HUES48 (cell line): ENCODE results near the gene NDUFS3.

Experiments
- H3K27ac ChIP-seq: one replicate; pipeline ENCODE4 v1.7.0; 2013; ENCODE audit warnings: low read depth, low read length, inconsistent platforms
- H3K27me3 ChIP-seq: 2 replicates; pipeline ENCODE4 v1.6.1; 2013; ENCODE audit warnings: mild to moderate bottlenecking, low read length; ENCODE audit not compliant: control insufficient read depth, insufficient read depth
- H3K36me3 ChIP-seq: 2 replicates; pipeline ENCODE4 v1.6.1; 2013; ENCODE audit warnings: low read length; ENCODE audit not compliant: control insufficient read depth, insufficient read depth
- H3K4me1 ChIP-seq: 2 replicates; pipeline ENCODE4 v1.6.1; 2013; ENCODE audit warnings: mild to moderate bottlenecking, low read length; ENCODE audit not compliant: control insufficient read depth, insufficient read depth
- H3K4me3 ChIP-seq: 2 replicates; pipeline ENCODE4 v1.5.1; 2013; ENCODE audit warnings: mild to moderate bottlenecking, low read depth, low read length
- H3K9ac ChIP-seq: 2 replicates; pipeline ENCODE4 v1.6.1; 2013; ENCODE audit warnings: mild to moderate bottlenecking, low read depth, low read length, moderate library complexity
- H3K9me3 ChIP-seq: 2 replicates; pipeline ENCODE4 v1.6.1; 2013; ENCODE audit warnings: low read length; ENCODE audit not compliant: control insufficient read depth, insufficient read depth

NDUFS3 gene

GRCh38 chr11:47572715-47573255, 6.1 kb upstream of the NDUFS3 start:
- no peak overlapping the region for H3K9ac ChIP-seq
- no peaks in the 10 kb centered on the region for H3K27me3 ChIP-seq
- no peak overlapping the region for H3K4me3 ChIP-seq
- no peak overlapping the region for H3K27ac ChIP-seq
- peaks cover 2% of the 10 kb centered on the region; the same call in 1 of the 2 replicates for H3K4me1 ChIP-seq
- peaks cover 65% of the 10 kb centered on the region for H3K36me3 ChIP-seq
- H3K9me3 ChIP-seq = no peaks in the 10 kb centered on the region

- no peak overlapping the region for H3K27ac ChIP-seq
- peaks cover 66% of the 10 kb centered on the region for H3K36me3 ChIP-seq
- H3K27me3 ChIP-seq = no peaks in the 10 kb centered on the region
- no peaks in the 10 kb centered on the region for H3K9me3 ChIP-seq
- no peak overlapping the region for H3K9ac ChIP-seq
- peaks cover 6% of the 10 kb centered on the region; the same call in 1 of the 2 replicates for H3K4me1 ChIP-seq
- H3K4me3 ChIP-seq = no peak overlapping the region
Observed at GRCh38 chr11:47573321-47573720, 5.6 kb upstream of the NDUFS3 start.

GRCh38 chr11:47577460-47578041, 1.3 kb upstream of the NDUFS3 start:
- H3K9me3 ChIP-seq = no peaks in the 10 kb centered on the region
- H3K27ac ChIP-seq = peak overlapping the region; percentile 93
- H3K4me1 ChIP-seq = peaks cover 6% of the 10 kb centered on the region; the same call in 1 of the 2 replicates
- peak overlapping the region; percentile 67 for H3K4me3 ChIP-seq
- no peaks in the 10 kb centered on the region for H3K27me3 ChIP-seq
- no peak overlapping the region for H3K9ac ChIP-seq
- H3K36me3 ChIP-seq = peaks cover 59% of the 10 kb centered on the region

- H3K9me3 ChIP-seq = no peaks in the 10 kb centered on the region
- no peak overlapping the region for H3K9ac ChIP-seq
- no peak overlapping the region for H3K27ac ChIP-seq
- H3K4me1 ChIP-seq = no peaks in the 10 kb centered on the region
- no peak overlapping the region for H3K4me3 ChIP-seq
- H3K27me3 ChIP-seq = no peaks in the 10 kb centered on the region
- H3K36me3 ChIP-seq = peaks cover 52% of the 10 kb centered on the region
Observed at GRCh38 chr11:47583844-47584243, 5.0 kb downstream of the NDUFS3 start.

GRCh38 chr11:47586098-47586855, 7.4 kb downstream of the NDUFS3 start, which contains the start of gene FAM180B:
TSS of gene FAM180B (plus strand) at chr11:47586678. CDS start at chr11:47586769, 91 bp downstream.
- H3K36me3 ChIP-seq = peaks cover 38% of the 10 kb centered on the region
- no peaks in the 10 kb centered on the region for H3K4me1 ChIP-seq
- H3K27ac ChIP-seq = no peak within 1 kb of the TSS
- no peak within 1 kb of the TSS for H3K4me3 ChIP-seq
- no peaks in the 10 kb centered on the region for H3K9me3 ChIP-seq
- H3K27me3 ChIP-seq = 0 out of 2 replicates have a peak, but pooled peaks cover 4% of the 10 kb centered on the region
- no peak within 1 kb of the TSS for H3K9ac ChIP-seq

GRCh38 chr11:47587039-47587716, 8.3 kb downstream of the NDUFS3 start:
- H3K27me3 ChIP-seq = peaks cover 10% of the 10 kb centered on the region
- H3K36me3 ChIP-seq = peaks cover 29% of the 10 kb centered on the region
- H3K9me3 ChIP-seq = no peaks in the 10 kb centered on the region
- H3K27ac ChIP-seq = no peak overlapping the region
- H3K4me1 ChIP-seq = peaks cover 5% of the 10 kb centered on the region; the same call in 1 of the 2 replicates
- no peak overlapping the region for H3K4me3 ChIP-seq
- no peak overlapping the region for H3K9ac ChIP-seq

- Histone ChIP-seq H3K9ac (no peak overlapping the region), H3K27me3 (peaks cover 17% of the 10 kb centered on the region), H3K9me3 (no peaks in the 10 kb centered on the region), H3K36me3 (peaks cover 23% of the 10 kb centered on the region), H3K4me1 (peaks cover 5% of the 10 kb centered on the region; the same call in 1 of the 2 replicates), H3K4me3 (no peak overlapping the region), H3K27ac (no peak overlapping the region)
Observed at GRCh38 chr11:47587723-47588326, 9.0 kb downstream of the NDUFS3 start.

- Histone ChIP-seq H3K36me3 (peaks cover 10% of the 10 kb centered on the region), H3K9me3 (no peaks in the 10 kb centered on the region), H3K27me3 (peaks cover 30% of the 10 kb centered on the region), H3K9ac (no peak overlapping the region), H3K27ac (no peak overlapping the region), H3K4me1 (peaks cover 5% of the 10 kb centered on the region; the same call in 1 of the 2 replicates), H3K4me3 (no peak overlapping the region)
Observed at GRCh38 chr11:47589118-47589517, 10.2 kb downstream of the NDUFS3 start.

GRCh38 chr11:47589584-47589976, 10.7 kb downstream of the NDUFS3 start:
- Histone ChIP-seq H3K4me1 (peaks cover 7% of the 10 kb centered on the region; the same call in 1 of the 2 replicates), H3K9ac (peak overlapping the region; percentile 45; the same call in 1 of the 2 replicates), H3K9me3 (no peaks in the 10 kb centered on the region), H3K27me3 (peaks cover 33% of the 10 kb centered on the region), H3K4me3 (peak overlapping the region; percentile 46), H3K27ac (no peak overlapping the region), H3K36me3 (peaks cover 5% of the 10 kb centered on the region)
